NCI-H2107 treated with DMSO at 0.1 percent for 48 hours (cell line): Measurements from ENCODE around the gene PDPK1.
A peak's percentile ranks its signal among the peaks of the same experiment; 100 is the strongest.

ENCODE experiments used
- DNase-seq: peaks from one replicate; lab custom pipeline; 2025; ENCODE audit not compliant: unreplicated experiment; lab: John Stamatoyannopoulos, UW

Gene PDPK1

GRCh38 chr16:2537451-2538379, at the start of gene PDPK1:
Gene PDPK1, plus strand, starts transcription at chr16:2538021. Its CDS starts 92 bp downstream, at chr16:2538113.
- DNase-seq: peak; percentile 57

- DNase-seq: no peak
Observed at GRCh38 chr16:2489581-2489980, 48.2 kb upstream of the PDPK1 start.

GRCh38 chr16:2490190-2491105, 47.4 kb upstream of the PDPK1 start:
- DNase-seq: peak; percentile 85

- no peak for DNase-seq
Observed at GRCh38 chr16:2492292-2492691, 45.5 kb upstream of the PDPK1 start.

- DNase-seq: no peak
Observed at GRCh38 chr16:2493605-2494004, 44.2 kb upstream of the PDPK1 start.

- no peak for DNase-seq
Observed at GRCh38 chr16:2494616-2495015, 43.2 kb upstream of the PDPK1 start.

GRCh38 chr16:2495041-2495440, 42.8 kb upstream of the PDPK1 start:
- no peak for DNase-seq

GRCh38 chr16:2496223-2497115, 41.4 kb upstream of the PDPK1 start:
- DNase-seq: no peak

GRCh38 chr16:2497116-2497630, 40.6 kb upstream of the PDPK1 start:
- peak; percentile 82 for DNase-seq

GRCh38 chr16:2497695-2498484, 39.9 kb upstream of the PDPK1 start:
- DNase-seq: peak; percentile 82

GRCh38 chr16:2498531-2499253, 39.1 kb upstream of the PDPK1 start:
- DNase-seq: no peak

GRCh38 chr16:2499454-2499853, 38.4 kb upstream of the PDPK1 start:
- no peak for DNase-seq

- no peak for DNase-seq
Observed at GRCh38 chr16:2499890-2500429, 37.9 kb upstream of the PDPK1 start.

GRCh38 chr16:2500430-2500917, 37.3 kb upstream of the PDPK1 start:
- no peak for DNase-seq

GRCh38 chr16:2500918-2501750, 36.7 kb upstream of the PDPK1 start:
- DNase-seq: peak; percentile 65

- no peak for DNase-seq
Observed at GRCh38 chr16:2501946-2502895, 35.6 kb upstream of the PDPK1 start.

- no peak for DNase-seq
Observed at GRCh38 chr16:2505695-2506094, 32.1 kb upstream of the PDPK1 start.
